GM12878 (cell line): ENCODE data around the gene CACNA1H. TPM values are rescaled to one million over a fixed set of nuclear protein-coding genes. Genes with fewer than 3 reads are reported as not detected.

Experiments
- ATAC-seq: fragments of 200-7000 bp; cut with Tn5 transposase; 3 replicates; pipeline ENCODE4 v1.9.1; 2020; ENCODE audit warnings: mild to moderate bottlenecking, moderate library complexity
- BruUV-seq: library from RNA; stranded (reverse); fragments of 400-500 nt; replicated peaks from 2 replicates; lab custom pipeline; 2021; lab: Mats Ljungman, UMichigan
- CTCF ChIA-PET: fragments of 300-600 bp; sonication (Branson Sonifier 250); formaldehyde crosslinking; extraction: SDS; loops from one replicate; lab custom pipeline; 2021; ENCODE audit warnings: inconsistent platforms; lab: Yijun Ruan, JAX
- POLR2A ChIA-PET: fragments of 350-600 bp; formaldehyde crosslinking; extraction: SDS; loops from one replicate; lab custom pipeline; 2021; ENCODE audit warnings: inconsistent platforms; lab: Charles Lee
- RAD21 ChIA-PET: fragments of 300-600 bp; sonication (Branson Sonifier 250); formaldehyde crosslinking; loops from one replicate; lab custom pipeline; 2023; ENCODE audit warnings: antibody characterized with exemption; ENCODE audit not compliant: unreplicated experiment; lab: Charles Lee
- SMC1A ChIA-PET: fragments of 300-600 bp; sonication (Branson Sonifier 250); formaldehyde crosslinking; loops from one replicate; lab custom pipeline; 2023; ENCODE audit not compliant: unreplicated experiment, uncharacterized antibody; lab: Charles Lee
- DNase-seq: peaks from one replicate; pipeline ENCODE4 v3.0.0-alpha.2; 2011; ENCODE audit warnings: low read depth, low spot score
- FAIRE-seq: peaks from 3 replicates; lab custom pipeline; 2011; peaks lifted over from hg19 to GRCh38; lab: Jason Lieb, UNC
- H2AFZ ChIP-seq: 2 replicates; pipeline ENCODE4 v1.6.0; 2011; ENCODE audit warnings: low read depth, low read length, control low read depth; ENCODE audit not compliant: control insufficient read depth
- H3K27ac ChIP-seq: 2 replicates; pipeline ENCODE4 v1.5.1; 2011; ENCODE audit warnings: control low read depth; ENCODE audit not compliant: control insufficient read depth, insufficient read depth
- H3K27me3 ChIP-seq, 2 experiments: replicated peaks in 1 of 2; 2 replicates each; pipeline versions ENCODE4 v1.6.0 to v1.6.1; 2011; ENCODE audit warnings: low read length in 1 of 2; ENCODE audit not compliant: control insufficient read depth in 2 of 2, insufficient read depth in 2 of 2
- H3K36me3 ChIP-seq, 2 experiments: 2 replicates each; pipeline ENCODE4 v1.5.1; 2011; ENCODE audit warnings: low read length in 1 of 2; ENCODE audit not compliant: control insufficient read depth in 2 of 2, insufficient read depth in 2 of 2
- H3K4me1 ChIP-seq: 2 replicates; pipeline ENCODE4 v1.6.1; 2011; ENCODE audit warnings: mild to moderate bottlenecking, low read length, moderate library complexity, mixed read lengths; ENCODE audit not compliant: control insufficient read depth, insufficient read depth
- H3K4me2 ChIP-seq: 2 replicates; pipeline ENCODE4 v1.6.0; 2011; ENCODE audit warnings: control low read depth; ENCODE audit not compliant: control insufficient read depth, insufficient read depth
- H3K4me3 ChIP-seq: fragments of 200-600 bp; sonication (generic); 2 replicates; pipeline ENCODE4 v1.5.1; 2016
- H3K79me2 ChIP-seq: 2 replicates; pipeline ENCODE4 v1.6.0; 2011; ENCODE audit warnings: low read length; ENCODE audit not compliant: control insufficient read depth, insufficient read depth
- H3K9ac ChIP-seq: 2 replicates; pipeline ENCODE4 v1.8.0; 2011; ENCODE audit warnings: low read length, control low read depth, mixed read lengths; ENCODE audit not compliant: control insufficient read depth, insufficient read depth
- H3K9me3 ChIP-seq: replicated peaks from 3 replicates; pipeline ENCODE4 v1.5.1; 2011; ENCODE audit warnings: mild to moderate bottlenecking, low read length; ENCODE audit not compliant: control insufficient read depth, insufficient read depth
- H4K20me1 ChIP-seq: 2 replicates; pipeline ENCODE4 v1.6.0; 2011; ENCODE audit not compliant: control insufficient read depth, insufficient read depth
- MEF2B ChIP-seq: fragments of 450-650 bp; IDR thresholded peaks from 2 replicates; pipeline ENCODE4 v1.6.1; 2018; ENCODE audit warnings: mild to moderate bottlenecking, moderate library complexity; ENCODE audit not compliant: partially characterized antibody, poor library complexity, severe bottlenecking
- PML ChIP-seq: IDR thresholded peaks from 2 replicates; pipeline ENCODE4 v1.6.1; 2012; ENCODE audit warnings: low read length, inconsistent platforms
- SMAD1 ChIP-seq: fragments of 450-650 bp; IDR thresholded peaks from 2 replicates; pipeline ENCODE4 v1.6.1; 2018; ENCODE audit warnings: mild to moderate bottlenecking, low read depth; ENCODE audit not compliant: partially characterized antibody
- SMAD5 ChIP-seq: IDR thresholded peaks from 2 replicates; pipeline ENCODE4 v1.6.1; 2016; ENCODE audit warnings: antibody characterized with exemption, low read depth
- SREBF1 ChIP-seq: IDR thresholded peaks from 2 replicates; pipeline ENCODE4 v1.6.1; 2012; ENCODE audit warnings: mild to moderate bottlenecking, low read length
- TARDBP ChIP-seq: IDR thresholded peaks from 2 replicates; pipeline ENCODE4 v1.6.1; 2016; ENCODE audit warnings: borderline replicate concordance
- TCF7 ChIP-seq: IDR thresholded peaks from 2 replicates; pipeline ENCODE4 v1.6.1; 2014; ENCODE audit warnings: antibody characterized with exemption, borderline replicate concordance
- ZNF274 ChIP-seq: IDR thresholded peaks from one replicate; pipeline ENCODE4 v1.8.0; 2011; ENCODE audit not compliant: insufficient read length, insufficient read depth
- WGBS: methylation state at CpG from one replicate; pipeline ENCODE4 v1.1.6; 2016; ENCODE audit warnings: low lambda C conversion rate; ENCODE audit not compliant: insufficient replicate concordance, insufficient coverage; ENCODE audit errors: missing lambda C conversion rate; 5-methylcytosine and 5-hydroxymethylcytosine counted together
- in situ Hi-C: fragments of 300-500 bp; cut with MboI; formaldehyde crosslinking; loops from 9 replicates; pipeline ENCODE4 v1.14.3; 2018; ENCODE audit warnings: mixed read lengths
- intact Hi-C: fragments of 100-400 bp; cut with micrococcal nuclease; formaldehyde crosslinking; loops from one replicate; pipeline ENCODE4 v1.14.2; 2022; ENCODE audit not compliant: unreplicated experiment
- polyA plus RNA-seq, 11 experiments: library from polyadenylated mRNA; depleted of rRNA in 4 of 11; unstranded in 6 of 11; stranded (reverse) in 5 of 11; fragments of >200 nt; fragmentation: Nextera tagmentation in 4 of 11; fragmentation: Illumina TruSeq in 1 of 11; extraction: Ambion mirVana in 4 of 11; extraction: Trizol in 1 of 11; gene quantifications; 1 replicate in 1 of 11; 2 replicates in 10 of 11; pipeline versions ENCODE4 v1.2.1 to v1.2.3, GENCODE V29; 2011 to 2016; ENCODE audit warnings: inconsistent platforms in 2 of 11, missing spikeins in 2 of 11, low read depth in 1 of 11
- total RNA-seq, 4 experiments: library from RNA; depleted of rRNA in 3 of 4; stranded (reverse); fragments of >200 nt in 3 of 4; fragmentation: Illumina TruSeq in 1 of 4; extraction: Trizol in 1 of 4; gene quantifications; 2 replicates each; pipeline versions ENCODE4 v1.2.1 to v1.2.3, GENCODE V29; 2013 to 2021
- TF ChIP-seq, protein P1 (sequence below): IDR thresholded peaks from 2 replicates; pipeline ENCODE4 v1.6.1; 2011; ENCODE audit warnings: low read depth, mild to moderate bottlenecking, low read length, moderate library complexity, borderline replicate concordance; ENCODE audit errors: extremely low read depth
- TF ChIP-seq, protein P2 (sequence below): IDR thresholded peaks from 2 replicates; pipeline ENCODE4 v1.6.1; 2011; ENCODE audit warnings: low read depth, low read length, improper control_type of control experiment, borderline replicate concordance
- TF ChIP-seq, protein P3 (sequence below), 3 experiments: IDR thresholded peaks in 2 of 3; conservative IDR thresholded peaks in 1 of 3; 2 replicates each; pipeline ENCODE4 v1.5.1; 2011; ENCODE audit warnings: low read depth in 3 of 3, low read length in 3 of 3, mild to moderate bottlenecking in 3 of 3, control low read depth in 2 of 3, moderate library complexity in 2 of 3, inconsistent platforms in 1 of 3, mixed read lengths in 1 of 3; ENCODE audit not compliant: control insufficient read depth in 2 of 3, insufficient read depth in 1 of 3; ENCODE audit errors: extremely low read depth in 1 of 3
- TF ChIP-seq, protein P4 (sequence below): fragments of 450-650 bp; conservative IDR thresholded peaks from 2 replicates; pipeline ENCODE4 v1.6.1; 2017; ENCODE audit warnings: mild to moderate bottlenecking, moderate library complexity

Gene CACNA1H
- total and polyA plus RNA-seq, 10 of the 15 experiments (the other 5 are each of a cell fraction or from before 2014, with no cell fraction given), result 0.03 to 0.54 TPM; not detected in 8

DNA sequence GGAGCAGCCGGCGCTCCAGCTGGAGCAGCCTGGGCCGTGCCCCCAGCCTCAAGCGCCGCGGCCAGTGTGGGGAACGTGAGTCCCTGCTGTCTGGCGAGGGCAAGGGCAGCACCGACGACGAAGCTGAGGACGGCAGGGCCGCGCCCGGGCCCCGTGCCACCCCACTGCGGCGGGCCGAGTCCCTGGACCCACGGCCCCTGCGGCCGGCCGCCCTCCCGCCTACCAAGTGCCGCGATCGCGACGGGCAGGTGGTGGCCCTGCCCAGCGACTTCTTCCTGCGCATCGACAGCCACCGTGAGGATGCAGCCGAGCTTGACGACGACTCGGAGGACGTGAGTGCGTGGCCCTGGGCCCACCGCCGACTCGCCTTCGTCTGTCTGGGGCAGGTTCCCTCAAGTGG lies 56.2 kb downstream of the CACNA1H start:
- H3K4me1 ChIP-seq, result no peaks in the 10 kb centered on the region
- ChIA-PET RAD21 (no interaction called here), POLR2A (no interaction called here), CTCF (no interaction called here), SMC1A (no interaction called here)
- no peak overlapping the region for H3K4me3 ChIP-seq
- no peak overlapping the region for H3K27ac ChIP-seq
- no peak overlapping the region for H3K9ac ChIP-seq
- no peaks in the 10 kb centered on the region for H3K27me3 ChIP-seq
- H2AFZ ChIP-seq, result no peak overlapping the region
- no peak overlapping the region for H3K4me2 ChIP-seq
- no peaks in the 10 kb centered on the region for H3K79me2 ChIP-seq
- WGBS, result 83% methylated on average over 39 of the region's 43 CpGs
- intact Hi-C loops, result no loop called here
- no peaks in the 10 kb centered on the region for H3K9me3 ChIP-seq
- no peaks in the 10 kb centered on the region for H3K36me3 ChIP-seq
- DNase-seq (no peak), FAIRE-seq (no peak), ATAC-seq (no peak)
- TF ChIP-seq, protein P1, sequence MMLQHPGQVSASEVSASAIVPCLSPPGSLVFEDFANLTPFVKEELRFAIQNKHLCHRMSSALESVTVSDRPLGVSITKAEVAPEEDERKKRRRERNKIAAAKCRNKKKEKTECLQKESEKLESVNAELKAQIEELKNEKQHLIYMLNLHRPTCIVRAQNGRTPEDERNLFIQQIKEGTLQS, result no peak
- TF ChIP-seq, protein P2, sequence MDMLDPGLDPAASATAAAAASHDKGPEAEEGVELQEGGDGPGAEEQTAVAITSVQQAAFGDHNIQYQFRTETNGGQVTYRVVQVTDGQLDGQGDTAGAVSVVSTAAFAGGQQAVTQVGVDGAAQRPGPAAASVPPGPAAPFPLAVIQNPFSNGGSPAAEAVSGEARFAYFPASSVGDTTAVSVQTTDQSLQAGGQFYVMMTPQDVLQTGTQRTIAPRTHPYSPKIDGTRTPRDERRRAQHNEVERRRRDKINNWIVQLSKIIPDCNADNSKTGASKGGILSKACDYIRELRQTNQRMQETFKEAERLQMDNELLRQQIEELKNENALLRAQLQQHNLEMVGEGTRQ, result no peak
- TF ChIP-seq SMAD5, result no peak
- TF ChIP-seq SREBF1, result no peak
- no peak for TF ChIP-seq ZNF274
- TF ChIP-seq MEF2B, result no peak
- TF ChIP-seq PML, result no peak
- TF ChIP-seq, protein P3, sequence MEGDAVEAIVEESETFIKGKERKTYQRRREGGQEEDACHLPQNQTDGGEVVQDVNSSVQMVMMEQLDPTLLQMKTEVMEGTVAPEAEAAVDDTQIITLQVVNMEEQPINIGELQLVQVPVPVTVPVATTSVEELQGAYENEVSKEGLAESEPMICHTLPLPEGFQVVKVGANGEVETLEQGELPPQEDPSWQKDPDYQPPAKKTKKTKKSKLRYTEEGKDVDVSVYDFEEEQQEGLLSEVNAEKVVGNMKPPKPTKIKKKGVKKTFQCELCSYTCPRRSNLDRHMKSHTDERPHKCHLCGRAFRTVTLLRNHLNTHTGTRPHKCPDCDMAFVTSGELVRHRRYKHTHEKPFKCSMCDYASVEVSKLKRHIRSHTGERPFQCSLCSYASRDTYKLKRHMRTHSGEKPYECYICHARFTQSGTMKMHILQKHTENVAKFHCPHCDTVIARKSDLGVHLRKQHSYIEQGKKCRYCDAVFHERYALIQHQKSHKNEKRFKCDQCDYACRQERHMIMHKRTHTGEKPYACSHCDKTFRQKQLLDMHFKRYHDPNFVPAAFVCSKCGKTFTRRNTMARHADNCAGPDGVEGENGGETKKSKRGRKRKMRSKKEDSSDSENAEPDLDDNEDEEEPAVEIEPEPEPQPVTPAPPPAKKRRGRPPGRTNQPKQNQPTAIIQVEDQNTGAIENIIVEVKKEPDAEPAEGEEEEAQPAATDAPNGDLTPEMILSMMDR (IDR thresholded peaks at IDR 0.05 in 2 of 3, conservative IDR thresholded peaks at IDR 0.05 in 1 of 3; ENCODE audit: control insufficient read depth in 2 of 3, extremely low read depth in 1 of 3, insufficient read depth in 1 of 3, low read depth in 3 of 3, low read length in 3 of 3), result no peak
- TF ChIP-seq TARDBP, result no peak
- TF ChIP-seq SMAD1, result no peak
- TF ChIP-seq TCF7, result no peak
- TF ChIP-seq, protein P4, sequence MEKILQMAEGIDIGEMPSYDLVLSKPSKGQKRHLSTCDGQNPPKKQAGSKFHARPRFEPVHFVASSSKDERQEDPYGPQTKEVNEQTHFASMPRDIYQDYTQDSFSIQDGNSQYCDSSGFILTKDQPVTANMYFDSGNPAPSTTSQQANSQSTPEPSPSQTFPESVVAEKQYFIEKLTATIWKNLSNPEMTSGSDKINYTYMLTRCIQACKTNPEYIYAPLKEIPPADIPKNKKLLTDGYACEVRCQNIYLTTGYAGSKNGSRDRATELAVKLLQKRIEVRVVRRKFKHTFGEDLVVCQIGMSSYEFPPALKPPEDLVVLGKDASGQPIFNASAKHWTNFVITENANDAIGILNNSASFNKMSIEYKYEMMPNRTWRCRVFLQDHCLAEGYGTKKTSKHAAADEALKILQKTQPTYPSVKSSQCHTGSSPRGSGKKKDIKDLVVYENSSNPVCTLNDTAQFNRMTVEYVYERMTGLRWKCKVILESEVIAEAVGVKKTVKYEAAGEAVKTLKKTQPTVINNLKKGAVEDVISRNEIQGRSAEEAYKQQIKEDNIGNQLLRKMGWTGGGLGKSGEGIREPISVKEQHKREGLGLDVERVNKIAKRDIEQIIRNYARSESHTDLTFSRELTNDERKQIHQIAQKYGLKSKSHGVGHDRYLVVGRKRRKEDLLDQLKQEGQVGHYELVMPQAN, result no peak
- no TSS peak for BruUV-seq
- in situ Hi-C loops, result no loop called here
- H4K20me1 ChIP-seq, result no peaks in the 10 kb centered on the region
